HL-60 (cell line): Measurements from ENCODE around the gene DNAH1.
A peak's percentile ranks its signal among the peaks of the same experiment; 100 is the strongest.

Source experiments
- DNase-seq, 2 experiments: peaks; one replicate each; pipeline ENCODE4 v3.0.0-alpha.2; 2010 to 2020; ENCODE audit warnings: low read depth in 1 of 2, low spot score in 1 of 2
- H3K27ac ChIP-seq: fragments of 250-450 bp; sonication (Bioruptor Pico); replicated peaks from 2 replicates; pipeline ENCODE4 v1.5.1; 2020; ENCODE audit warnings: mild to moderate bottlenecking, moderate library complexity
- H3K27me3 ChIP-seq: fragments of 250-450 bp; sonication (Bioruptor Pico); 2 replicates; pipeline ENCODE4 v1.5.1; 2021; ENCODE audit warnings: mild to moderate bottlenecking, moderate library complexity; ENCODE audit not compliant: insufficient read depth, poor library complexity, severe bottlenecking
- H3K4me3 ChIP-seq: replicated peaks from 2 replicates; pipeline ENCODE4 v1.5.1; 2011; ENCODE audit warnings: mild to moderate bottlenecking, control low read depth, low read length; ENCODE audit not compliant: insufficient read depth
- CTCF ChIP-seq: IDR thresholded peaks from one replicate; pipeline ENCODE4 v1.5.1; 2011; ENCODE audit warnings: low read length, control low read depth, inconsistent platforms; ENCODE audit not compliant: insufficient read depth
- GABPA ChIP-seq: IDR thresholded peaks from 2 replicates; pipeline ENCODE4 v1.6.1; 2012; ENCODE audit warnings: low read depth
- POLR2AphosphoS5 ChIP-seq: IDR thresholded peaks from 2 replicates; pipeline ENCODE4 v1.6.1; 2012; ENCODE audit warnings: low read depth
- SPI1 ChIP-seq: IDR thresholded peaks from 2 replicates; pipeline ENCODE4 v1.6.1; 2012; ENCODE audit warnings: low read depth, mild to moderate bottlenecking, borderline replicate concordance
- TF ChIP-seq, protein P1 (sequence below): IDR thresholded peaks from 2 replicates; pipeline ENCODE4 v1.6.1; 2012; ENCODE audit warnings: low read depth; ENCODE audit not compliant: insufficient replicate concordance

DNAH1 gene

GRCh38 chr3:52385157-52385556 lies 69.0 kb downstream of the DNAH1 start:
- DNase-seq, result peak; percentile 52 to 54

GRCh38 chr3:52387481-52387880 lies 71.4 kb downstream of the DNAH1 start:
- no peak for DNase-seq
- no peak overlapping the region for H3K27ac ChIP-seq
- no peak for TF ChIP-seq GABPA
- TF ChIP-seq, protein P1, sequence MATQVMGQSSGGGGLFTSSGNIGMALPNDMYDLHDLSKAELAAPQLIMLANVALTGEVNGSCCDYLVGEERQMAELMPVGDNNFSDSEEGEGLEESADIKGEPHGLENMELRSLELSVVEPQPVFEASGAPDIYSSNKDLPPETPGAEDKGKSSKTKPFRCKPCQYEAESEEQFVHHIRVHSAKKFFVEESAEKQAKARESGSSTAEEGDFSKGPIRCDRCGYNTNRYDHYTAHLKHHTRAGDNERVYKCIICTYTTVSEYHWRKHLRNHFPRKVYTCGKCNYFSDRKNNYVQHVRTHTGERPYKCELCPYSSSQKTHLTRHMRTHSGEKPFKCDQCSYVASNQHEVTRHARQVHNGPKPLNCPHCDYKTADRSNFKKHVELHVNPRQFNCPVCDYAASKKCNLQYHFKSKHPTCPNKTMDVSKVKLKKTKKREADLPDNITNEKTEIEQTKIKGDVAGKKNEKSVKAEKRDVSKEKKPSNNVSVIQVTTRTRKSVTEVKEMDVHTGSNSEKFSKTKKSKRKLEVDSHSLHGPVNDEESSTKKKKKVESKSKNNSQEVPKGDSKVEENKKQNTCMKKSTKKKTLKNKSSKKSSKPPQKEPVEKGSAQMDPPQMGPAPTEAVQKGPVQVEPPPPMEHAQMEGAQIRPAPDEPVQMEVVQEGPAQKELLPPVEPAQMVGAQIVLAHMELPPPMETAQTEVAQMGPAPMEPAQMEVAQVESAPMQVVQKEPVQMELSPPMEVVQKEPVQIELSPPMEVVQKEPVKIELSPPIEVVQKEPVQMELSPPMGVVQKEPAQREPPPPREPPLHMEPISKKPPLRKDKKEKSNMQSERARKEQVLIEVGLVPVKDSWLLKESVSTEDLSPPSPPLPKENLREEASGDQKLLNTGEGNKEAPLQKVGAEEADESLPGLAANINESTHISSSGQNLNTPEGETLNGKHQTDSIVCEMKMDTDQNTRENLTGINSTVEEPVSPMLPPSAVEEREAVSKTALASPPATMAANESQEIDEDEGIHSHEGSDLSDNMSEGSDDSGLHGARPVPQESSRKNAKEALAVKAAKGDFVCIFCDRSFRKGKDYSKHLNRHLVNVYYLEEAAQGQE, result no peak
- TF ChIP-seq SPI1, result no peak
- TF ChIP-seq CTCF, result no peak
- no peak for TF ChIP-seq POLR2AphosphoS5
- H3K4me3 ChIP-seq, result no peak overlapping the region
- no peaks in the 10 kb centered on the region for H3K27me3 ChIP-seq

More at GRCh38 chr3:52385157-52385556, 69.0 kb downstream of the DNAH1 start:
- TF ChIP-seq, protein P1, result no peak
- TF ChIP-seq SPI1 (no peak), POLR2AphosphoS5 (no peak), CTCF (peak; percentile 45), GABPA (no peak)
- no peak overlapping the region for H3K4me3 ChIP-seq
- no peak overlapping the region for H3K27ac ChIP-seq
- no peaks in the 10 kb centered on the region for H3K27me3 ChIP-seq

DNA sequence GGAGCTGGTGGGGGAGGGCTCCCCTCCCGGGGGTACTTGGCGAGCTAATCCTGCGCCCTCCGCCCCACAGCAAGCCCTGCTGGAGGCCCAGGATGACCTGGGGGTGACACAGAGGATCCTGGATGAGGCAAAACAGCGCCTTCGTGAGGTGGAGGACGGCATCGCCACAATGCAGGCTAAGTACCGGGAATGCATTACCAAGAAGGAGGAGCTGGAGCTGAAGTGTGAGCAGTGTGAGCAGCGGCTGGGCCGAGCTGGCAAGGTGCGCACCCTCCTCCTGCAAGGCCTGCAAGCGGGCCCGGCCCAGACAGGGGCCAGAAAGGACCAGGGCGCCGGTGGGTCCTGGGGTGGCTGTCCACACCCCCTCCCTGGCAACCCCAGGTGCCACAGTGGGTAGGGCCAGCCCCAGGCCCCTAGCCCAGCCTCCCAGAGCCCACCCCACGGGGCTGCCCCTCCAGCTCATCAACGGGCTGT lies 72.3 kb downstream of the DNAH1 start:
- no peaks in the 10 kb centered on the region for H3K27me3 ChIP-seq
- DNase-seq, result no peak
- TF ChIP-seq, protein P1, result no peak
- TF ChIP-seq CTCF (no peak), GABPA (no peak), SPI1 (no peak), POLR2AphosphoS5 (no peak)
- no peak overlapping the region for H3K4me3 ChIP-seq
- H3K27ac ChIP-seq, result no peak overlapping the region
